K562 (cell line): ENCODE results near the gene TP53I13. TPM values are rescaled to one million over a fixed set of nuclear protein-coding genes. Genes with fewer than 3 reads are reported as not detected.

Experiments
- ATF7 ChIP-seq: fragments of 450-650 bp; IDR thresholded peaks from 2 replicates; pipeline ENCODE4 v1.7.1; 2014; ENCODE audit warnings: mild to moderate bottlenecking, moderate library complexity
- LEF1 ChIP-seq: fragments of 450-650 bp; IDR thresholded peaks from 2 replicates; pipeline ENCODE4 v1.6.1; 2016; ENCODE audit warnings: mild to moderate bottlenecking
- MAZ ChIP-seq, 2 experiments: fragments of 450-650 bp in 1 of 2; sonication (generic) in 1 of 2; formaldehyde crosslinking; IDR thresholded peaks in 1 of 2; conservative IDR thresholded peaks in 1 of 2; 2 replicates each; pipeline versions ENCODE4 v1.4.0 to v1.5.0; 2020; ENCODE audit warnings: mild to moderate bottlenecking in 1 of 2, missing genetic modification reagents in 1 of 2
- PURB ChIP-seq: sonication (generic); formaldehyde crosslinking; IDR thresholded peaks from 2 replicates; pipeline ENCODE4 v1.9.0; 2021; ENCODE audit warnings: low read depth, mild to moderate bottlenecking, missing genetic modification reagents
- ZC3H4 ChIP-seq: sonication (generic); formaldehyde crosslinking; IDR thresholded peaks from 2 replicates; pipeline ENCODE4 v1.9.0; 2021; ENCODE audit warnings: missing genetic modification reagents, borderline replicate concordance
- ZKSCAN8 ChIP-seq: fragments of 200-800 bp; sonication (Bioruptor generic); IDR thresholded peaks from 2 replicates; pipeline ENCODE4 v1.6.1; 2016; ENCODE audit warnings: missing genetic modification characterization, missing compliant biosample characterization
- polyA plus RNA-seq, 8 experiments: library from polyadenylated mRNA; depleted of rRNA in 4 of 8; stranded (reverse) in 5 of 8; unstranded in 3 of 8; fragments of >200 nt; fragmentation: Nextera tagmentation in 2 of 8; fragmentation: Illumina TruSeq in 1 of 8; extraction: Ambion mirVana in 2 of 8; extraction: Trizol in 1 of 8; gene quantifications; 2 replicates each; pipeline versions ENCODE4 v1.2.1 to v1.2.3, GENCODE V29; 2011 to 2014; ENCODE audit warnings: inconsistent platforms in 1 of 8, missing spikeins in 1 of 8
- total RNA-seq, 7 experiments: library from RNA; depleted of rRNA in 6 of 7; stranded (reverse); fragments of >200 nt in 6 of 7; fragmentation: Illumina TruSeq in 2 of 7; extraction: Trizol in 2 of 7; gene quantifications; 2 replicates each; pipeline versions ENCODE4 v1.2.1 to v1.2.3, GENCODE V29; 2011 to 2021; ENCODE audit warnings: low replicate concordance in 1 of 7
- TF ChIP-seq, protein P1 (sequence below): sonication (generic); formaldehyde crosslinking; IDR thresholded peaks from 2 replicates; pipeline ENCODE4 v1.8.1; 2023; ENCODE audit warnings: missing genetic modification reagents, mild to moderate bottlenecking, borderline replicate concordance

Gene TP53I13
- total and polyA plus RNA-seq, 9 of the 15 experiments (the other 6 are each of a cell fraction or from before 2014, with no cell fraction given) = 0.08 to 28.3 (median 9.1) TPM

GRCh38 chr17:29557085-29557738 lies 11.3 kb upstream of the TP53I13 start (continued):
- TF ChIP-seq MAZ (CRISPR knock-in tag; conservative IDR thresholded peaks at IDR 0.05 in 1 of 2, IDR thresholded peaks at IDR 0.05 in 1 of 2) = no peak
- TF ChIP-seq LEF1 = peak; percentile 70
- no peak for TF ChIP-seq PURB (CRISPR knock-in tag)
- TF ChIP-seq, protein P1, sequence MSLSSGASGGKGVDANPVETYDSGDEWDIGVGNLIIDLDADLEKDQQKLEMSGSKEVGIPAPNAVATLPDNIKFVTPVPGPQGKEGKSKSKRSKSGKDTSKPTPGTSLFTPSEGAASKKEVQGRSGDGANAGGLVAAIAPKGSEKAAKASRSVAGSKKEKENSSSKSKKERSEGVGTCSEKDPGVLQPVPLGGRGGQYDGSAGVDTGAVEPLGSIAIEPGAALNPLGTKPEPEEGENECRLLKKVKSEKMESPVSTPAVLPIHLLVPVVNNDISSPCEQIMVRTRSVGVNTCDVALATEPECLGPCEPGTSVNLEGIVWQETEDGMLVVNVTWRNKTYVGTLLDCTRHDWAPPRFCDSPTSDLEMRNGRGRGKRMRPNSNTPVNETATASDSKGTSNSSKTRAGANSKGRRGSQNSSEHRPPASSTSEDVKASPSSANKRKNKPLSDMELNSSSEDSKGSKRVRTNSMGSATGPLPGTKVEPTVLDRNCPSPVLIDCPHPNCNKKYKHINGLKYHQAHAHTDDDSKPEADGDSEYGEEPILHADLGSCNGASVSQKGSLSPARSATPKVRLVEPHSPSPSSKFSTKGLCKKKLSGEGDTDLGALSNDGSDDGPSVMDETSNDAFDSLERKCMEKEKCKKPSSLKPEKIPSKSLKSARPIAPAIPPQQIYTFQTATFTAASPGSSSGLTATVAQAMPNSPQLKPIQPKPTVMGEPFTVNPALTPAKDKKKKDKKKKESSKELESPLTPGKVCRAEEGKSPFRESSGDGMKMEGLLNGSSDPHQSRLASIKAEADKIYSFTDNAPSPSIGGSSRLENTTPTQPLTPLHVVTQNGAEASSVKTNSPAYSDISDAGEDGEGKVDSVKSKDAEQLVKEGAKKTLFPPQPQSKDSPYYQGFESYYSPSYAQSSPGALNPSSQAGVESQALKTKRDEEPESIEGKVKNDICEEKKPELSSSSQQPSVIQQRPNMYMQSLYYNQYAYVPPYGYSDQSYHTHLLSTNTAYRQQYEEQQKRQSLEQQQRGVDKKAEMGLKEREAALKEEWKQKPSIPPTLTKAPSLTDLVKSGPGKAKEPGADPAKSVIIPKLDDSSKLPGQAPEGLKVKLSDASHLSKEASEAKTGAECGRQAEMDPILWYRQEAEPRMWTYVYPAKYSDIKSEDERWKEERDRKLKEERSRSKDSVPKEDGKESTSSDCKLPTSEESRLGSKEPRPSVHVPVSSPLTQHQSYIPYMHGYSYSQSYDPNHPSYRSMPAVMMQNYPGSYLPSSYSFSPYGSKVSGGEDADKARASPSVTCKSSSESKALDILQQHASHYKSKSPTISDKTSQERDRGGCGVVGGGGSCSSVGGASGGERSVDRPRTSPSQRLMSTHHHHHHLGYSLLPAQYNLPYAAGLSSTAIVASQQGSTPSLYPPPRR (CRISPR knock-in tag) = peak; percentile 51; the same call in 1 of the 2 replicates
- TF ChIP-seq ZKSCAN8 = no peak
- TF ChIP-seq ZC3H4 (CRISPR knock-in tag) = no peak
- TF ChIP-seq ATF7 = peak; percentile 69
